Stimulated activated CD4-positive, alpha-beta T cell treated with anti-CD3 and anti-CD28 coated beads, Interleukin-1b, Interleukin-23, amount 100 ng/mL, for 4 hours (primary cell): ENCODE measurements around the gene TOX2.

Experiments used
- DNase-seq, 2 donors: peaks; one replicate each; pipeline ENCODE4 v3.0.0-alpha.2; 2020; ENCODE audit warnings: low read depth in 2 of 2

TOX2 gene

DNA sequence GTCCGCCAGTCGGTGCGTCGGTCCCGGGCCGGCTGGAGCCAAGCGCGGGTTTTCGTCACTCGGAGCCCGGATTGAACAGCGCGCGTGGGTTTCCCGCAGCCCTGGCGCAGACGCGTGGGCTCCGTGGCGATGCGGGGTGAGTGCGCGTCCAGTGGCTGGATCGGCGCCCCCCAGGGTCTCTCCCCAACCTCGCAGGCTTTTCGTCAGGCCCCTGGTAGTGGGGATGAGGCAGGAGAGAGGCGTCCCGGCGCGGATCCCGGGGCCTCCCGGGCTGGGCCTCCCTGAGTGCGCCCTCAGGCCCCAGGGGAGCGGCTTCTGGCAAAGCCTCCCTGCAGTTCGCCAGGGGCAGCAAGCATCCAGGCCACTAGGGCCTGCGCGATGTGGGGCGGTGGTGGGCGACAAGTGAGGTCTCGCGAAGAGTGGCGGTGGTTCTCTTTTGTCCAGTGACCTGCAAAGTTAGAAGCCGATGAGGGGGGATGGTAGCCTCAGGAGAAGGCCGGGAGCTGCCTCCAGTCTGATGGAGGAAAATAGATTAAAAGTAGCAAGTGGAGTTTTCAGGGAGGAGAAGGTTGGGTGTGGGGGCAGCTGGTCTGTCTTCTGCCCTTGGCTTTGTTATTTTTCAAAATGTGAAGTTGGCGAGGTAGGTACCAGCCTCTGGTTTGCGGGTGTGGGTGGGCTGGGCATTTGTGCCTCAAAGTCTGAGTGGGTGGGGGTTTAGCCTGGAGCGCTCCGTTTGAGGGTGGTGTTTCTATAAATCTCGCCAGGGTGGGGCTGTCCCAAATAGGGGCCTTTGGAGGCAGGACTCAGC lies 1.6 kb downstream of the TOX2 start:
- DNase-seq = no peak

DNA sequence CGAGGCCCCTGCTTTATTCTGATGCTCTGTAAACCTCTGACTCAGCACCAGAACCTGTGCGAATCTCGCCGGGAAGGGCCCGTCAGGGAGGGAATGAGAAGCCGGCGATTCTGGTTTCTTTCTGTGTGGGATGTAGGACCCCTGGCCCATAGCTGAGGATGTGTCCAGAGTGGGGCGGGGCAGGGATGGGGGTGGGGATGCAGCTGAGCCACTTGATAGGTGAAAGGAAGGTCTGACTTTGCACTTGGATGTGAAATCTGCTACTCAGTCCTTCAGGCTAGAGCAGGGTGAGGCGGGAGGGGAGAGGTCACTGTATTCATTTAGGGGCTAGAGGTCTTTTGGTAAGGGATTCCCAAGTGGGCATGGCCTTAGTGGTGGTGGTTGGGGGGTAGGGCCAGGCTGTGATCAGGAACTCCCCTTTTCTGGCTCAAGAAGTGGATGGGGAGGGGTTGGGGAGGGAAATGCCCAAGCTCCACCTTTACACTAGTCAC lies 2.3 kb downstream of the TOX2 start:
- no peak for DNase-seq

- no peak for DNase-seq
These were observed 2.7 kb downstream of the TOX2 start for GRCh38 chr20:43917380-43917779.

- no peak for DNase-seq
These were observed 5.2 kb downstream of the TOX2 start for GRCh38 chr20:43919686-43920403.

DNA sequence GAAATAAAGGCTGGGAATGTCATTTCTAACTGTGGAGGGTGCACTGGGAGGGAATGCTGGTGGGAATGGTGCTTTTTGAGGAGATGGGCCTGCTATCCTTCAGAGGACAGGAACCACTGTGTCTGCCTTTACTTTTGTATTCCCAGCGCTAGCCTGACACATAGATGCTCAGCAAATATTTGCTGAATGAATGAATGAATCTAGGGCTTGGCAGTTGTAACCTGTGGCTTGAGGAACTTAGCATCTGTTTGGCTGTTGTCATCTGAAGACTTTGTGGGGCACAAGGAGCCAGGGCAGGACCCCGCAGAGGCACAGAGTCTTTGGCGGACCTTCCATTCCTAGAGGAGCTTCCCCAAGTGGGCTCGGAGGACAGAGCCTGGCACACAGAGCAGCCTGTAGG lies 6.1 kb downstream of the TOX2 start:
- no peak for DNase-seq

GRCh38 chr20:43921227-43921780 lies 6.7 kb downstream of the TOX2 start:
- DNase-seq = no peak

- no peak for DNase-seq
These were observed 8.0 kb downstream of the TOX2 start for GRCh38 chr20:43922614-43923013.

DNA sequence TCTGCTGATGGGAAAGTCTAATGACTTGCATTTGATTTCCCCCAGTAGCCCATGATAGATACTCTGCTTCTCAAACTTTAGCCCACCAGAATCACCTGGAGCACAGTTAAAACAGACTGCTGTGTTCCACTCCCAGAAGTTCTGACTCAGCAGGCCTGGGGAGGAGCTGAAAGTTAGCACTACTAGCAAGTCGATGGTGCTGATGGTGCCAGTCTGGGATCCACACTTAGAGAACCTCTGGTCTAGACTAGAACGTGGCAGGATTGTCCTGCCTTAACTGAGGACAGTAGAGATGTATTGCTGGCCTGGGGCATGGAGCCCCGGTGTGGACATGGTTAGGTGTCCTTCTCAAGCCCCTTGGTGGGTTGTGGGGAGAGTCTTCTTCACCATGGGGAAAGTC lies 8.7 kb downstream of the TOX2 start:
- no peak for DNase-seq

- no peak for DNase-seq
These were observed 9.3 kb downstream of the TOX2 start for GRCh38 chr20:43923917-43924316.

DNA sequence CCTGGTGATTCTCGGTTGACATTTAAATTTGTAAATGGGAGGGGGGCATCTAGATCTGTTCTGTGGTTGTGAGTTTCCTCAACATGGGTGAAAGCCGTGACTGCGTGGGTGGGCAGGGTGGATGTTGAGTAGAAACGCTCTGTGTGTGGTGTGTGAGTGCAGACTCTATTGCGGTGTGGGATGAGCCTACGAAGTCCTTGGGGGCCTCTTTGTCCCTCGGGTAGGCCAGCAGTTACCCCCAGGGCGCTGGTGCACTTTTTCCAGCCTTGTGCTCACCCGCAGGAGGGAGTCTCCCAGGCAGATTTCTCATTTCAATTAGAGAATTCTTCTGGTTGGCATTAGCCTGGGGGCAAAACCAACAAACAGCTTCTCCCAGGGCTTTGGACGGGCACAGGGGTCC lies 10.6 kb downstream of the TOX2 start:
- peak; percentile 57 to 62 for DNase-seq

DNA sequence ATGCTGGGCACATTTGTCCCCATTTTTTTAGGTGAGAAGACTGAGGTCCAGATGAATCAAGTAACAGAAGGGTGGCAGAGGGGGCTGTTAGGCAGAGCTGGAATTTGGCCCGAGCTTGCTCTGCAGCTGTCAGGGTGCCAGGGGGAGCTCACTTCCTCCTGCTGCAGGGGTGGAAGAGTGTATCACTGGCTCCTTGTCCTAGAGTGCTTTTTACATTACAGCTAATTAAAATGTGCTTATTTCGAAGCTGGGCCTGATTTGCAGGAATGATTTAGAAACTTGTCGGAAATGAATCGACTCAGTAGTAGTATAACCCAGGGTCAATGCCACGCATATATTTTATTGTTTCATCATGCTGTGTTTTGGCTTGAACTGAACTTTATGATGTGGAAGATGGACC lies 11.1 kb downstream of the TOX2 start:
- DNase-seq = no peak

GRCh38 chr20:43926287-43927050 lies 11.8 kb downstream of the TOX2 start:
- no peak for DNase-seq

GRCh38 chr20:43931976-43932375 lies 17.3 kb downstream of the TOX2 start:
- DNase-seq = no peak

GRCh38 chr20:43934833-43935232 lies 20.2 kb downstream of the TOX2 start:
- no peak for DNase-seq

DNA sequence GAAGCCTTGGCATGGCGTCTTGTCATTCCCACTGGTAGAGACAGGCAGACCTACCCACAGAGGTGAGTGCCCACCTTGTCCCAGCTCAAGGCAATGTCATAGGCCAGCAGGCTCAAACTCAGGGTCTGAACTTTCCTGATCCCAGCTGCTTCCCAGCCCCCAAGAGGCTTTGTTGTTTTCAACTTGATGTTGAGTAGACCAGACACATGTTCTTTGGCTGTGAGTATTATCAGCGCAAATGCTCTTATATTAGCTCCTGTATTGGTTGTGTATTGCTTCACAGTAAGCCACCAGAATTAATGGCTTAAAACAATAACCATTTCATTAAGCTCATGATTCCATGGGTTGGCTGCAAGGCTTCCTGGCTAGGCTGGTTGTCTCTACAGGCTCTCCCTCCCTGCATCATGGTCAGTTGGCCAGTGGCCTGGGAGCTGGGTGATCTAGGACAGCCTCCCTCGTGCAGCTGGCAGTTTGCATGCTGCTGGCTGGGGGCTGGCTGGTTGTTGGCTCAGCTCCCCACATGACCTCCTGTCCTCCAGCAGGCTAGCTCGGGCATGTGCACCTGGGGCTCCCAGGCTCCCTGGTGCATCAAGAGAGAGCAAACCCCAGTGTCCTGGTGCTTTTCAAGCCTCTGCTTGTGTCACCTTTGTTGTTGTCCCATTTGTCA lies 21.6 kb downstream of the TOX2 start:
- DNase-seq = no peak

DNA sequence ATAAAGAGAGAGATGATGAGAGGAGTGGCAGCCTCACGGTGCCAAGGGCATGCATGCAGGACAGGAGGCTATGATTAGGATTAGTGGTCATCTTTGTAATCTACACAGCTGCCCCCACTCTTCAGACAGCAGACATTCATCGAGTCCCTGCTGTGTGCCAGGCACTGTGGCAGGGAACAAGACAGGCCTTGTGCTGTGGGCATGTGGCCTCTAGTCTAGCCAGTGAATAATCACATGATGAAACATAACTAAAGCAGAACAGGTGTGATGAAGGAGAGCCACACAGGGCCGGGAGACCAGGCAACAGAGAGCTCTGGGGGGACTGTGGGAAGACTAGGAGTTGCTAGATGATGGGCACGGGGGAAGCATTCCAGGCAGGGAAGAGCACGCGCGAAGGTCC lies 22.2 kb downstream of the TOX2 start:
- no peak for DNase-seq

DNA sequence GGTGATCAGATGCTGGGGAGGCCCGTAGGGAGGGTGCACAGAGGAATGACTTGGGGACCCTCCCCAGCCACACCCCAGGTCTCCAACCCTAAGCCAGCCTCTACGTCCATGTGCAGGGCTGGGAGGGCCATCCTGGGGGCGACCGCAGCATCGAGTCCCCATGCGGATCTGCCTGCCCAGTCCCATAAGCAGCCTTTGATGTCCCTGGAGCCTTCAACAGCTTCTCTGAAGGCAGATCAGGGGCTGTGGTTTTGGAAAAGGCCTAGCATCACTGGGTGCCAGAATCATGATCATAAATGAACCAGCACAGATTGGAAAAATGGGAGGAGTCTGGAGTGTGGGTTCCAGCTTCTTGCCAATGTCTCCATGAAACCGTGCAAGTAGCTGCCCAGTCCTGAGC lies 22.9 kb downstream of the TOX2 start:
- no peak for DNase-seq

DNA sequence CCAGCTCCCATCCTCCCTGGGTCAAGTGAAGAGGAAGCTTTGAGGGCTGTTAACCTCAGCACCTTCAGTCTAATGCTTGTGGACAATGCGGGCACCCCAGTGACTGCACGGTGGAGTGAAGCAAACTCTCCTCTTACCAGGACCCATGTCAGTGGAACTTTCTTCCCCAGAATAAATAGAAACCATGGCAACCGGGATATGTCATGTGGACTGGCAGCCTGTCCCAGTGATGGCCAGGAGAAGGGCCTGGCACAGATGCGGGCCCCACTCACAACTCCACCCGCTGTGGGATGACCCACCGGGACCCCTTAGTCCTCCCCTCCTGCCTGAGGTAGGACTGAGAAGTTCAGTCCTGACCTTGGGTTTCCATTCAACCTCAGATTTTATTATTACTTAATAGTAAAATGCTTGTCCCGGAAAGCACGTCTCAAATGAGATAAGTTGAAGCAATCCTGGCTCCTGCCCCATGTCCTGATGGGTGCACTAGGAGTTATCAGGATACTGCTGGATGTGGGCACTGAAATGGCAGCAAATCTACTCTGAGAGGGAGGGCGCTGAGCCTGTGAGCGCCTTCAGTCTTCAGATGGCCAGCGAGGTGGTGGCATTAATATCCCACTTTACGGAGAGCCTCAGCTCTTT lies 23.5 kb downstream of the TOX2 start:
- DNase-seq = no peak

DNA sequence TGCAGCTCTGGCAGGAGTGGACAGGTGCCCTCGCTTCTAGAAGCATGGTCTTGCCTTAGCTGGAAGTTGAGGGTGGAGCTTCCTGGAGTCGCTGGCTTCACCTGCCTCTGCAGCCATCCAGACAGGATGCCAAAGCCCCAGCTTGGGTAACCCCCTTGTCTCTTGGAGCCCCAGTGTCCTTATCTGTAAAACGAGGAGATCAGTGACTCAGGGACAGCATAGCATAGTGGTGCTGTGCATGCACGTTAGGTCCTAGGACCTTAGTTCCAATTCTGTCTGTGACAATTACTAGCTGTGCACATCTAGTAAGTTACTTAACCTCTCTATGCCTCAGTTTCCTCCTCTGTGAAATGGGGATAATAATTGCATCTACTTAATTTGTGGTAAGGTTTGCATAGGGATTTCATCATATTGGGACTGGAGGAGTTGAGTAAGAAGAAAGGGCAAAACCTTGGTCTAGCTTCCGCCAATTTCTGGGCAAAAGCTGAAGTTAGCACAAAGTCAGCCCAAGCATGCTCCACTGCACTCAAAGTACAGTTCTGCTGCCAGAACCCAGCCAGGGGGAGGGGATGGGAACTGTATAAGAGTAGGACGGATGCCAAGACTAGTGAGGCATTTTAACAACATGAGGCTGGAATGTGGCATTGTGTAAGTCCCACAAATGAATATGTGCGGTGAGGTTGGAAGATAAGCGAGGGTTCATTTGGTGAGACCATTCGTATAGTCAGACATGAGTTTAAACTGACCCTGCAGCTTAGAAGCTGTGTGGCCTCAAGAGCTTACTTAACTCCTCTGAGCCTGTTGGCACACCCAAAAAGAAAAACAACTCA lies 24.5 kb downstream of the TOX2 start:
- no peak for DNase-seq

DNA sequence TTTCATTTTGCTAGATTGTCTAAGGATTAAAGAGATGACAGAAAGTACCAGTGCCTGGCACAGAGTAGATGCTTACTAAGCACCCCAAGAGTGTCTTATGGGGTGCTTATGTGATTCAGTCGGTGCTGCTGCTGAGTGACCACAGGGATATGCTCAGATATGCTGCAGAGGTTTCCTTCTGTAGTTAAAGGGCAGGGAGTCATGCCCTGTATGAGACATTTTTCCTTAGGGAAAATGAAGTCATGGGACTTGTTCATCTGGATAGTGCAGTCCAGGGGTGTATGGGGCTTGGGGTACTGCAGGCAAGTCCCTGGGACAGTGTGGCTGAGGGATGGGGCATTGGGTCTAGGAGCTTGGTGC lies 25.1 kb downstream of the TOX2 start:
- DNase-seq = no peak
